ENCODE data around the gene PWWP2B. TPM values are rescaled to one million over a fixed set of nuclear protein-coding genes. Genes with fewer than 3 reads are reported as not detected.

The PWWP2B gene
- total and polyA plus RNA-seq, 2 of the 13 experiments (the other 11 are each of a cell fraction or from before 2014, with no cell fraction given) = 2.3 to 4.7 TPM

DNA sequence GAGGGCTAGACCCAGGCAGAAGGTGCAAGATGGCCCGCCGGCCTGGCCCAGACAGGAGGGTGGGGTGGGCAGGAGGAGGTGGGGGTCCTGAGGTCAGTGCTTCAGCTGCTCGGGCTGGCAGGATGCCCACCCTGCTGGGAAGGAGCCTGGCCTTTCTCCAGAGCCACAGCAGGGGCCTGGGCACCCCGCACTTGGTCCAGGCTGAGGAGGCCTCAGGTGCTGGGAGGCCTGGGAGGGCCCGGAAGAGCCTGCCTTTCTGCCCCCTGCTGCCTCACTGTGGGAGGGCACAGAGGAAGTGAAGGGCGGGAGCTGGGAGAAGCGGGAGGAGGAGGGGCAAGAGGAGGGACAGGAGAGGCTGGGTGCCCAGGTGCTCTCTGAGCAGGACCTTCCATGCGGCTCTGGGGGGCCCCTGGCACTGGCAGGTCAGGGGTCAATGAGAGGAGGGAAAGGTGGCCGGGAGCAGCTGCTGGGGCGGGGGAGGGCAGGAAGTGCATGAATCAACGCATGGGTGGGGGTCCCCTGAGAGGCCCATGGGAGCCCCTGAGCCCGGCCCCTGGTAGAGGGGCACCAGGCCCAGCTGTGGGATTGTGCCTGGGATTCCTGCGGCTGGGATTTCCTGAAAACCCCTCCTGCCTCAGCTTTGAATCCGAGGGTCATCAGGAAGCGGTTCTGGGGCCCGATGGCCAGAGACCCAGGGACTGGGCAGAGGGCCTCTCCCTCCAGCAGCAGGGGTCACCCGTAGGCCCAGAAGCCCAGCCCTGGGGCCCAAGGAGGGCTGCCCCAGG, 49.9 kb downstream of the PWWP2B start (continued):
- TF ChIP-seq, protein P1, sequence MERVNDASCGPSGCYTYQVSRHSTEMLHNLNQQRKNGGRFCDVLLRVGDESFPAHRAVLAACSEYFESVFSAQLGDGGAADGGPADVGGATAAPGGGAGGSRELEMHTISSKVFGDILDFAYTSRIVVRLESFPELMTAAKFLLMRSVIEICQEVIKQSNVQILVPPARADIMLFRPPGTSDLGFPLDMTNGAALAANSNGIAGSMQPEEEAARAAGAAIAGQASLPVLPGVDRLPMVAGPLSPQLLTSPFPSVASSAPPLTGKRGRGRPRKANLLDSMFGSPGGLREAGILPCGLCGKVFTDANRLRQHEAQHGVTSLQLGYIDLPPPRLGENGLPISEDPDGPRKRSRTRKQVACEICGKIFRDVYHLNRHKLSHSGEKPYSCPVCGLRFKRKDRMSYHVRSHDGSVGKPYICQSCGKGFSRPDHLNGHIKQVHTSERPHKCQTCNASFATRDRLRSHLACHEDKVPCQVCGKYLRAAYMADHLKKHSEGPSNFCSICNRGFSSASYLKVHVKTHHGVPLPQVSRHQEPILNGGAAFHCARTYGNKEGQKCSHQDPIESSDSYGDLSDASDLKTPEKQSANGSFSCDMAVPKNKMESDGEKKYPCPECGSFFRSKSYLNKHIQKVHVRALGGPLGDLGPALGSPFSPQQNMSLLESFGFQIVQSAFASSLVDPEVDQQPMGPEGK (CRISPR knock-in tag; IDR thresholded peaks at IDR 0.05) = peak; percentile 86
- TF ChIP-seq, protein P2, sequence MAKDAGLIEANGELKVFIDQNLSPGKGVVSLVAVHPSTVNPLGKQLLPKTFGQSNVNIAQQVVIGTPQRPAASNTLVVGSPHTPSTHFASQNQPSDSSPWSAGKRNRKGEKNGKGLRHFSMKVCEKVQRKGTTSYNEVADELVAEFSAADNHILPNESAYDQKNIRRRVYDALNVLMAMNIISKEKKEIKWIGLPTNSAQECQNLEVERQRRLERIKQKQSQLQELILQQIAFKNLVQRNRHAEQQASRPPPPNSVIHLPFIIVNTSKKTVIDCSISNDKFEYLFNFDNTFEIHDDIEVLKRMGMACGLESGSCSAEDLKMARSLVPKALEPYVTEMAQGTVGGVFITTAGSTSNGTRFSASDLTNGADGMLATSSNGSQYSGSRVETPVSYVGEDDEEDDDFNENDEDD (CRISPR knock-in tag; IDR thresholded peaks at IDR 0.05; ENCODE audit: borderline replicate concordance) = peak; percentile 60; the same call in 1 of the 2 replicates
- TF ChIP-seq TEAD2 (CRISPR knock-in tag; IDR thresholded peaks at IDR 0.05) = no peak
- no peak for TF ChIP-seq KLF13 (CRISPR knock-in tag; IDR thresholded peaks at IDR 0.05)
- no peak for TF ChIP-seq ZNF24 (IDR thresholded peaks at IDR 0.05)
- no peak for TF ChIP-seq CCAR2 (optimal IDR thresholded peaks at IDR 0.05; ENCODE audit: low read depth, low read length)
- peak; percentile 18; the same call in 1 of the 2 replicates for TF ChIP-seq YEATS4 (CRISPR knock-in tag; IDR thresholded peaks at IDR 0.05; ENCODE audit: borderline replicate concordance)
- no peak for TF ChIP-seq MIER3 (CRISPR knock-in tag; IDR thresholded peaks at IDR 0.05; ENCODE audit: borderline replicate concordance)
- TF ChIP-seq ATF6 (CRISPR knock-in tag; conservative IDR thresholded peaks at IDR 0.05) = no peak
- TF ChIP-seq PHF20 (CRISPR knock-in tag; IDR thresholded peaks at IDR 0.05) = no peak
- TF ChIP-seq ZNF550 (CRISPR knock-in tag; IDR thresholded peaks at IDR 0.05; ENCODE audit: borderline replicate concordance) = no peak
- no peak for TF ChIP-seq ZSCAN21 (CRISPR knock-in tag; IDR thresholded peaks at IDR 0.05; ENCODE audit: borderline replicate concordance)
- no peak for TF ChIP-seq ZNF362 (CRISPR knock-in tag; IDR thresholded peaks at IDR 0.05; ENCODE audit: borderline replicate concordance)
- no peak for TF ChIP-seq CBX1 (IDR thresholded peaks at IDR 0.05; ENCODE audit: low read depth)
- TF ChIP-seq ZFP37 (CRISPR knock-in tag; IDR thresholded peaks at IDR 0.05; ENCODE audit: borderline replicate concordance) = peak; percentile 17; the same call in 1 of the 2 replicates
- TF ChIP-seq ZNF703 (CRISPR knock-in tag; IDR thresholded peaks at IDR 0.05; ENCODE audit: borderline replicate concordance) = no peak
- 0 out of 2 replicates have a peak, but pooled peaks have one; percentile 31 for TF ChIP-seq TARDBP (CRISPR knock-in tag; IDR thresholded peaks at IDR 0.05)
